ENCODE results near the gene EN2.

The EN2 gene

GRCh38 chr7:155458111-155458877 is at the start of gene EN2:
Gene EN2 (plus strand): TSS chr7:155458129. CDS start chr7:155458378, 249 bp downstream.
- no peak for DNase-seq (ENCODE audit: low read depth)

- no peak for DNase-seq (ENCODE audit: low read depth)
Observed at GRCh38 chr7:155408651-155409586, 49.0 kb upstream of the EN2 start.

- no peak for DNase-seq (ENCODE audit: low read depth)
Observed at GRCh38 chr7:155409980-155410379, 47.9 kb upstream of the EN2 start.

- DNase-seq (ENCODE audit: low read depth) = no peak
Observed at GRCh38 chr7:155410431-155410830, 47.5 kb upstream of the EN2 start.

DNA sequence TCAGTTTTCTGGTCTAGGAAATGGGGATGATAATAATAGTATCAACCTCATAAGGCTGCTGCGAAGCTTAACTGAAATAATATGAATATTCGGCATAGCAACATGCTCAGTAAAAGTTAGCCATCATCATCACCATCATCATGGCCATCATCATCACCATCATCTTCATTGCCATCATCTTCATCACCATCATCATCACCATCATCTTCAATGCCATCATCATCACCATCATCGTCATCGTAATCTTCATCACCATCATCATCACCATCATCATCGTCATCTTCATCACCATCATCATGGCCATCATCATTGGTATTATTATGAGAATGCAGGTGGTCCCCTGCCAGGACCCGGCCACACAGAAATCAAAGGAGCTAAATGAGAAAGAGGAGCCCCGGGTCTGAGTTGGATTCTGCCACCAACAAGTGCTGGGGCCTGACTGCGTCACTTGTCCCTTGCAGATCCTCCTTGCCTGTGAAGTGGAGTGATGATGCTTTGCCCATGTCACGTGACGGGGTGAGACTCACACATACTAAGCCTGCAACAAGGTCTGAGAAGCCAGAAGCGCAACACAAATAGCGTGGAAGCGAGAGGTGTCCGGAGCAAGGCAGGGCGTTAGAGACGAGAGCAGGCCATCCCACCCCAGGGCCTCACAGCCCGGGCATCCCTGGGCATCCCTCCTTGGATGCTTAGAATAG is 46.1 kb upstream of the EN2 start:
- DNase-seq (ENCODE audit: low read depth) = no peak

- peak; percentile 3 for DNase-seq (ENCODE audit: low read depth)
Observed at GRCh38 chr7:155412416-155413253, 45.3 kb upstream of the EN2 start.

- no peak for DNase-seq (ENCODE audit: low read depth)
Observed at GRCh38 chr7:155414547-155415492, 43.1 kb upstream of the EN2 start.

DNA sequence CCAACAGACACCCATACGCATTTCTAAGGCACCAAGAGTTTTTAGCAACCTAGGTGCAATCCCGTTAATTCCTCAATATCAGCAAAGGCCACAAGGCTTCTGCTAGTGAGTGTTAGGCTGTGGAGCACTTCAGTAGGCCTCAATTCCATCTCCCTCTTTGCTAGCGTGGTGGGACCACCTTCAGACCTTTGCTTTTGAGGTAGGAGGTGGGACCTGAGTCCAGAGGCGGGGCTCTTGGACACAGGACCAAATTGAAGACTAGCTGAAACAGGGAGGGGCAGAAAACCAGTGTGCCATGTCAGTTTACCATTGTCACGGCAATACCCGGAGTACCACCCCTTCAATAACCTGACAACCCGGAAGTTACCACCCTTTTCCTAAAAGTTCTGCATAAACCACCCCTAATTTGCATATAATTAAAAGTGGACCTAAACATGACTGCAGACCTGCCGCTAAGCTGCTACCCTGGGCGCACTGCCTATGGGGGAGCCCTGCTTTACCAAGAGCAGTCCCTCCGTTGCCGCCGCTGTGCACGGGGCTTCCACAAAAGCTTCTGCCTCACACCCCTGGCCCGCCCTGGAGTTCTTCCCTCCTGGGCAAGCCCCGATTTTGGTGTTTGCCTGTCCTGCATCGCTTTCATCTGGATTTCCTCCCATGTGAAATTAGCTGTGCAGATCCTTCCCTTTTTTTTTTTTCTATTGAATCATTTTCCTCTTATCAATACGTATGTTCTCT is 41.1 kb upstream of the EN2 start:
- DNase-seq (ENCODE audit: low read depth) = no peak

DNA sequence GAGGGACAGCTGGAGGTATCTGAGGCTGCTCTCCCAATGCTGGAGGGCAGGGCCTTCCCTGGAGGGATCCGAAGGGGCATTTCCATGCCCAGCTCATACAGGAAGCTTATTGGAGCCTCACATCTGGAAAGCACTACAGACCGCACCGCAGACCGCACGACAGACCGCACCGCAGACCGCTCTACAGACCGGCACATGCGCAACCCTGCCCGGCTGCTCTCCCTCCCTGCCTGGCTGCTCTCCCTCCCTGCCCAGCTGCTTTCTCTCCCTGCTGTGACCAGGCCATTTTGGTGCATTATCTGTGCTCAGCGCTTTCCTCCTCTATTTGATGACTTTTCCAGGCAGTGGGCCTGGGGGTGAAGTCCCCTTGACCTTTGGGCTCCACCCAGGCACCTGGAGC is 39.6 kb upstream of the EN2 start:
- DNase-seq (ENCODE audit: low read depth) = no peak

- DNase-seq (ENCODE audit: low read depth) = no peak
Observed at GRCh38 chr7:155418941-155419755, 38.8 kb upstream of the EN2 start.

DNA sequence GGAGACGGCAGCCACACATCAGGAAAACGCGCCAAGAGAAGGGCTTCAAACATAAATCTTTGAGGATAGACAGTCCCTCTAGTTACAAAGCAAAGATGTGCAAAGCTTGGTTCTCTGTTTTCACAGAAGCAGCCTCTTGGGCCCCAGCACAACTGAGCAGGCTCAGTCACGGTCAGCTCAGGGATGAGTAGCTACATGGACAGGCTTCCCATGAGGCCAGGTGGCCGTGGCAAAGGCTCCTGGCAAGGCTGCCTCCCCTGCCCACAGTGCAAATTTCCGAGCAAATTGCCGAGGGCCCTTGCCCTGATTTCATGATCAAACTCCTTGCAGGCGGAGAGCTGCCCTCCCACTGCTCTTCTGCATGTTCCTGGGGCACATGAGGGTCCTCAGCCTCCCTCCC is 37.8 kb upstream of the EN2 start:
- DNase-seq (ENCODE audit: low read depth) = no peak

GRCh38 chr7:155422151-155422550 is 35.8 kb upstream of the EN2 start:
- DNase-seq (ENCODE audit: low read depth) = no peak

GRCh38 chr7:155422599-155423336 is 35.2 kb upstream of the EN2 start:
- no peak for DNase-seq (ENCODE audit: low read depth)

GRCh38 chr7:155423337-155424285 is 34.3 kb upstream of the EN2 start:
- no peak for DNase-seq (ENCODE audit: low read depth)

DNA sequence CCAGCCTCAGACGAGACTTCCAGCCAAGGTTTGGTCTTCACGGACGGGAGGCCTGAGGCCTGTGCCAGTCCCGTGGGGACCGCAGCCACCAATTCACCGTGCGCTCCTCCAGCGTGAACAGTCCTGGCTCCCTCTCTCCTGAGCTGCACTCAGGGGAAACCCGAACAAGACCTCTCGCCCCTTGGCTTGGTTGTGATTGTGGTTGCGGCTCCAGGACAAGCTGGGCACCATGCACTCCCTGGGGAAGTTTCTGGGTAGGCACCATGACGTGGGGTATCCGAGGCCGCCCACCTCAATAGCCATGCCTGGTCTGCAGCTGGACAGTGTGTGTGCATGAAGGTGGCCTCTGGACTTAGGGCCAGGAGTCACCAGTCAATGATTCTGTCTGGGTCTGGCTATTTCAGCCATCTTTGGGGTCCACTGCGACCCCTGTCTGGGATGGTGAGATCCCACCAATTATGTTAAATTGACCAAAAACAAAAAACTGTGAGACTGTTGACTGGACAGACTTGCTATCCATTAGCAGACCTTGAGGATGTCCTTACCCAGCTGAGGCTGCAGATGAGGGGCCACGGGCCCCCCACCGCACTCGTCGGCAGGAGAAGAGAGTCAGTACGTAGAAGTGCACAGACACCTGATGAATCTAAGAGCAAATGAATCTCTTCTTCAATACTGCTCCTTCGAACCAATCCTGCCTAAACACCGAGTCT is 33.5 kb upstream of the EN2 start:
- no peak for DNase-seq (ENCODE audit: low read depth)

- DNase-seq (ENCODE audit: low read depth) = no peak
Observed at GRCh38 chr7:155425011-155425340, 33.0 kb upstream of the EN2 start.

Measured in stimulated activated CD8-positive, alpha-beta memory T cell treated with anti-CD3 and anti-CD28 coated beads, Interleukin-15, amount 100 ng/mL, for 1 hour (primary cell).